ENCODE measurements around the gene CCDC34.

The CCDC34 gene

DNA sequence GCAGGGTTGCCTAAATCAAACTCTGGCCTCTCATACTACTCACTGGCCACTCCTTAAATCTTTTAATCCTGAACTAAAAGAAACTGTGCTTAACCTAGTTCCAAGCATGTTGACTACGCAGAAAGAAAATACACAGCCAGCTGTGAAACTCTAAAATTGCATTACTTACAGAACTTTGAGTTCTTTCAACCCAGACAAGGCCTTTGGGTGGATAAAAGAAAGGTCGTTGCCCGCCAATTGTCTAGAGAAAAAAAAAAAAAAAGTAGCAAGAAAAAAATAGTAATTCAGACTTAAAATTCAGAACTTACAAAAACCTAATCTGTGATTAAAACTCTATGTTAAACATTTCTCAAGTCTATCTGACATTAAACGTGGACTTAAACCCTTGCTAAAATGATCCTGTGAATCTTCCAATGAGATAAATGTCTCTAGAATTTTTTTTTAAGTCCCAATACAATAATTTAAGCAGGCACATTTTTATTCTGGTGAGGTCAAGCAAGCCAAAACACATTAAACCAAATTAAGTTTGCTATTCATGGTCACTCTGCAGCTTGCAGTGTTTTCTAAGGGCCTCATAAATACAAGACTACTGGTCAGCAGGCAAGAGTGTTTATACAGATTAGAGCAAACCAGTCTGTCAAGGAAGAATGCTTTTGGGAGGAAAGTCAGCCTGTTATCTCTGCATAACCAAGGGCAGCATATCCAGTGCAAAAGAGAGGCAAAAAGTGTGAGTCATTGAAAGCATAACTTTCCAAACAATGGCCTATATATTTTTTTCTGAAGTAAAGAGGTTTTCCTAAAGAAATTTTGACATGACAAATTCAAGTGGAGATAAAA lies 29.5 kb upstream of the CCDC34 start:
- DNase-seq (ENCODE audit: low read depth), result no peak

DNA sequence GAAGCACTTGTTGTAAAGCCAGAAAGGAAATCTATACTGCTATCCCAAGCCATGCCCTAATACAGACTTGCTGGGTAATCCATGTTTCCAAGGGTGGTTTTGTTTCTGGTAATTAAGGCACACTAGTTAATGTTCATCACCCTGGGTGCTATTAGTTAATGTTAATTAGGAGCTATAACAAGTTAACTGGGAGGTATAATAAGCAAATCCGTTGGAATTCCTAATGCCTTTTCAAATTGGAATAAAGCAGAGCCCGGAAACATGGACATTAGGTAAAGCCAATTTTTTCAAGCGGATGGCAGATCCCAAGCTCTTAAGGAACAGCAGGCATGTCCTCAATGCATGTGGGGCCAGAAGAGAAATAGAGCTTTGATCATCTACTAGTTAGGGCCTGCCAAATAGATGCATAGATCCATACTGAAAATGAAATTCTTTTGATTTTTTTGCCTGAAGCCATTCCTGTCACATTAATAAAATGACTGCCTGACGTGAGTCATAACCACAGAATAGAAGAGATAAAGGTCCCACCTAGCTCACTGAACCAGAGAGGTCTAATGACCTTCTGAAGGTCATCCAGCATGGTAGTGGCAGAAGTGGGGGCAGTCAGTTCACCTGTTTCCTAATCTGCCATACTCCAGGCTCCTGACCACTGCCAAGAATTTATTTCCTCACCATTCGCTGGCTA lies 28.5 kb upstream of the CCDC34 start:
- DNase-seq (ENCODE audit: low read depth), result no peak

DNA sequence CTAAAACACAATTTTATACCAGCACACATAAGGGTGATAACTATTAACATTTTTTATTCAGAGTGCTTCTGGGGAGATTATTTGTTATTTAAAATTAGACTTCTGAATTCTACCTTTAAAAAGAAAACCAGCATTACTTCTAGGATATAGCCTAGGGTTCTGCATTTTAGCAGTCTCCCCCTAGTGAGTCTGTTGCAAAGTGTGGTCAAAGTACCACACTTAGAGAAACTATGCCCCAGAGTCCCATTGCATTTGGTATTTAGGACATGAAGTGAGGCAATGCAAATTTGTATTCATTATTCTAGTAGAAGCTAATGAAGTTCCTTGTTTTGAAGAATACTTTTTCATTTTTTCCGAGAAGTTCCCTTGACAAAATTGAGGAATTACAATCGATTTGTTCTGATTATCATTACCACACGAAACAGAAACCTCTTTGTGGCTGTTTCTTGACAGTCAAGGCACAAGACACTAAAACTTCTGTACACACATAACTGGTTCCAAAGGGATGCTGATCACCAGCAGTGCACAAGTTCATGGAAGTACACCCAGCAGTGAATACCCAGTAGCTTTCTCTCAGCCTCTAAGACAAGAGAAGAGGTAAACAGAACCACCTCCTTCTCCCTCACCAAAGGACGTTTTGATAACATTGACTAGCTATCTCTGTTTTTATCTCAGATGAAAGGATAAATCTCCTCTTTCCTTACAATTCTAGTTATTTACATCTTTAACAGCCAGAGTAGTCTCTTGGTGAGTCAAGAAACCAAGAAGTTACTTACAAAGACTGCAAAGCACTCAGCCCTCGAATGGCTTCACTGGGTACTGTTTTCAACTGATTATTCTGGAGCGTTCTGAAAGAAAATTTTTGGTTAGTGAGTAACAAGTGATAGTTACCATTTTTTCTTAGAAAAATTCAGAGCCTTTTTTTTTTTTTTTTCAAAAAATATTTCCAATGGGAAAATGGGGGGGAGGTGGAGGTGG lies 27.6 kb upstream of the CCDC34 start:
- DNase-seq (ENCODE audit: low read depth), result no peak

DNA sequence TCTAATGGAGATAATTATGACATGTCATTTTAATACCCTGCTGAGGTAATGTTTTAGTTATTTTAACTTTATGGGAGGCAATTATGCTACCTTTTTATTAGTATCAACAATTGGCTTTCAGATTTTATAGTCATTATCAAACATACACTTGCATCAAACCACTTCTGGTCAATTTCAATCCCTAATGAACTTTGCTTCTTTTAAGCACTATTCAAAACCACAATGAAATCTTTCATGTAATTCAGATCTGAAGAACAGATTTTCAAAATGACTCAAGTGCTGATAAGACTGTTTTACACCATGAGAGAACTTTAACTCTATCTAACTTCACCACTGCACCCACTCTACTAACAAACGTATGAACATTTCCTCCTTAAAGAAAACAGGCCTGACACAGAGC lies 25.9 kb upstream of the CCDC34 start:
- no peak for DNase-seq (ENCODE audit: low read depth)

DNA sequence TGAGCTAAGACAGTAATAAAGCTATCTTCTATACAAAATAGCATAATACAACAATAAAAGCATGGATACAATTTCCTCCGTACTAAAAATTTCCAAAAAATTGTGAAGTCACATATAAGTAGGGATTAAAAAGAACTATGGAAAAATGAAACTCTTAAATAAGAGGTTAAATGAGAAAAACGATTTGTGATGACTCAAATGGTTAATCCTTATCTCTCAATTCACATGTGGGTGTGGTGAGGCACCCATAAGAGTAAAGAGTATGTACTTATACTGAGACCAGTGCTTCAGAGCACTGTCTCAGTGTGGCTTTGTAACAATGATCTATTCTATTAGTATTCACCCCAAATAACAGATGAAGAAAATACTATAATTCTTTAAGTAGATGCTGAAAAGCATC lies 25.0 kb upstream of the CCDC34 start:
- DNase-seq (ENCODE audit: low read depth), result no peak

DNA sequence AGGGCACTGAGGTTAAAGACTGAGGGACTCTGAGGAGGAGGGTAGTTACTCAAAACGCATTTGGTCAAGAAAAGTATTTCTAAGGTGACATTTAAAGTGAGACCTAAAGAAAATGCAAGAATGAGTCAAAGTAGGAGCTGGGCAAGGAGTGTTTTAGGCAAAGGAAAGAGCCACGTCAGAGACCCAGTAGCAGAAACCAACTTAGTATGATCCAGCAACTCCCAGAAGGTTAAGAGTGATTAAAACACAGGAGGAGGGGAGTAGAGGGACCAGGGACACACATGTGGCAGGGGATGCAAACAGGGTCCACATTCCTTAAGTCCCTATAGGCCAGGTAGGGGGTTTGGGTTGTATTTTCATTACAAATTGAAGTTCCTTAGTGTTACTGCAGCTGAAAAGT lies 24.3 kb upstream of the CCDC34 start:
- no peak for DNase-seq (ENCODE audit: low read depth)

DNA sequence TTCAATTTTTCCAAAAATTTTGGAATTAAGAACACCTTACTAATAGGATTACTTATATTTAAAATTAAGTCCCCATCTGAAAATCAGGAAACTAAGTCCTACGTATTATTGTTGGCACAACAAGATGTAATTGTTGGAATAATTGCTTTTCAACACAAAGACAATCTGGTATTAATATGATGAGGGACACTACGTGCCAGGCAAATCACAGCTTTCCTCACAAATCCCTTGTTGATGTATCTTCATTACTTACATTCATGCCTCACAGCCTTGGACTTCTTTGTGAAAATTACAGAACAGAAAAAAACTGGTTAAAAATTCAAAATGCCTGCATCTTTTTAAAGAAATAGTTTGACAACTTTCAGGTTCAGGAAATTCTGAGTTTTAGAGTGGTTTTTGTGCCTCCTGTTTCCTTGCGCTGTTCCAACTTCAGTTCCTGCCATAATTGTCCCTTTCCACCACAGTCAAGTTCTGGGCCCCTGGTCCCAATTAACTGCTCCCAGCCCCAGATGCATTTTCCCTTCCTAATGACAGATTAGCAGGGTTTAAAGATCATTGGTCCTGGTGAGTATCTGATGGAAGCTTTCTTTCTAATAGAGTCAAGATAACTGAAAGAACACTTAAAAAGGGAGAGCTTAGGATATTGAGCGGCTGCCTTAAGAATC lies 23.3 kb upstream of the CCDC34 start:
- DNase-seq (ENCODE audit: low read depth), result no peak

DNA sequence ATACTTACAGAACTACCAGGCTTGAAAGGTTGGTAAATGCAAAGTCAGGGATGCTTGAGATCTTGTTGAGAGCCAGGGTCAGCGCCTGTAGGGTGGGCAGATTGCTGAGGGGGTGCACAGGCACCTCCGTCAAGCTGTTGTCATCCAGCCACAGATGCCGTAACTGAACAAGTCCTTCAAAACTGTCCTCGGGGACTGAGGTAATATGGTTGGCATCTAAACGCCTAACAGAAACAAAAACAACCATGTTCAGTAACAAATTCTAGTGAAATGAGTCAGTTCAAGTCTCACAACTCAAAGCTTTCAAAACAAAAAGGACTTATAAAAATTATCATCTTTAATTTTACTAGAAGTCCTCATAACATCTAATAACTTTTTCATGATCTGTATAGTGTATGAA lies 22.2 kb upstream of the CCDC34 start:
- no peak for DNase-seq (ENCODE audit: low read depth)

DNA sequence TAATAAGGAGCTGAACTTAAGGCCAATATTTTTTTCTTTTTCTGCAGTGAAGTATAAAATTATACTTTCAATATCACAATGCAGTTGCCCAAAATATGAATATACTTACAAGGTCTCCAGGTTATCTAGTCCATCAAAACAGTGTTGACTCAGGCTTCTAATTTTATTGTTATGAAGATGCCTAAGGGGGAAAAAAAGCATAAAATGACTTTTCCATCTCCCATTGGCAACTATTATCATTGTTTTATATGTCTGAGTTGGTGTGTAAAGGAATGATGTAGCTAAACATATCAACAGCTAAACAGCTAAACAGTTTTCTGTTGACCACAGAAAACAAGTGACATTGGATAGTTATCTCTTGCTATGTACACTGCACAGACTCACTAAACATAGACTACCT lies 21.2 kb upstream of the CCDC34 start:
- no peak for DNase-seq (ENCODE audit: low read depth)

DNA sequence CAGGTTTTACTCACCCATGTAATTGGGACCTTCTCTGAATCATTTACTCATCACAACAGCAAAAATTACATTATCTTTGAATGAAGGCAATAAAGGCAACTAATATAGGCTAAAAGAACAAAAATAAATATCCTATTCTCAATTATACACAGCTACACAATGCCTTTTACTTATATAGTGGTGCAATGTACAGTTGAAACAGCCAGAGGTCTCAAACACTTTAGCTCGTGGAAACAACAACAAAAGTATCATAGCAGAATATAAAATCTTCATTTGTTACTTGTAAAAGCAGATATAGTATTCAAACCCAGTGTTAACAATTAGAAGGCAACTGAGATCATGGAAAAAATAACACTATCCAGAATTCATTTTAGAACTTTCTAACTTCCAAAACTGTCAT lies 20.6 kb upstream of the CCDC34 start:
- DNase-seq (ENCODE audit: low read depth), result no peak

DNA sequence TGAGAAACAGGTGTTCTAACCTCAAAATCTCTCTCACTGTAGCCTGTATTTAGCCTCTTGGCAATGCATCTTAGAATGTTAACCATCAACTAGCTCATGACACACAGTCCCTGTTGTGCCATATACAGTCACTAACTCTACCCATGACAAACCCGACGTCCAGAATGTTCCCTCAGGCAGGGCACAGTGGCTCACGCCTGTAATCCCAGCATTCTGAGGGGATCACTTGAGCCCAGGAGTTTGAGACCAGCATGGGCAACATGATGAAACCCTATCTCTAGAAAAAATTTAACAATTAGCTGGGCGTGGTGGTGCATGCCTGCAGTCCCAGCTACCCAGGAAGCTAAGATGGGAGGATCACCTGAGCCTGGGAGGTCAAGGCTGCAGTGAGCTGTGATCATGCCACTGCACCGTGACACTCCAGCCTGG lies 18.2 kb upstream of the CCDC34 start:
- no peak for DNase-seq (ENCODE audit: low read depth)

DNA sequence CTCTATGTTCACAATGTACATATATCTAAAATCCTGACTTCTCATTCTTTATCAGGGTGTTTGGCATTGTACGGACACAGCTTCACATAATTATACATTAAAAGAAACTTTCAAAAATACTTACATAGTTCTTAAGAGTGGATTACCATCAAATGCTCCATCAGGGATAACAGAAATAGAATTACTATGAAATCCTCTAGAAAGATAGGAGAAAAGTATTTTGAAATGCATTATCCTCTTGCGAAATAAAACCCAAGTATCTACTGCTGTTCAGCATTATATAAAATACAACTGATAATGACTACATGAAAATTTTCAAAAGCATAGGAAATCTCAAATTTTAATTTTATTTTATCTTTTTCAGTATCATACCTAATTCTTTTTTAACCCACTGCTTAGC lies 17.8 kb upstream of the CCDC34 start:
- DNase-seq (ENCODE audit: low read depth), result no peak

DNA sequence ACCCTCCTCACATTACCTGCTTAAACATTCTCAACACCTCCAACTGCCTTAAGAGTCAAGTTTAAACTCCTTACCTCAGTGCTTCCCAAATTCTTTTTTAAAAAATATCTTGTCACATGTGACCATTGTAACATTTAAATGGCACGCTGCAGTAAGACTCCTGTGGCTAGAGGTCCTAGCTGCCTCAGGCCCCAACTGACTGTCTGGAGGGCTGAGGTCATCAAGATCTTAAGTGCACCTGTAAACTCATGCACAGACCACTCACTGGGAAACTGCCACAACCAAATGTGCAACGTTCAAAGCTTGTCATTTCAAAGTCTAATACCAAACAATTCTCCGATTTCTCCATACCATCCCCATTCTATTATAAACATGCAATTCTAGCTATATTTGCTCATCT lies 16.4 kb upstream of the CCDC34 start:
- DNase-seq (ENCODE audit: low read depth), result no peak

DNA sequence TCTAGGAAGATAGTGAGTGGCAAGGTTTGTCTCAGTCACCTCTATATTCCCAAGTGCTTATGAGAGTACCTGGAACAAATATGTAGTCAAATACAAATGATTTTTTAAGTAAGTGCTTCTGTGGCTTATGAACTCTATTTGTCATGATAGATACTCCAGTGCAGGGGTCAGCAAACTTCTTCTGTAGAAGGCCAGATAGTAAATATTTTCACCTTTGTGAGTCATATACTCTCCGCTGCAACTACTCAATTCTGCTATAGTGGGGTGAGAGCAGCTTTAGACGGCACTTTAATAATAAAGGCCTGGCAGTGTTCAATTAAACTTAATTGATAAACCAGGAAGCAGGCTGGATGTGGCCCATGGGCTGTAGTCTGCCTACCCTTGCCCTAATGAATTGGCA lies 12.4 kb upstream of the CCDC34 start:
- no peak for DNase-seq (ENCODE audit: low read depth)

DNA sequence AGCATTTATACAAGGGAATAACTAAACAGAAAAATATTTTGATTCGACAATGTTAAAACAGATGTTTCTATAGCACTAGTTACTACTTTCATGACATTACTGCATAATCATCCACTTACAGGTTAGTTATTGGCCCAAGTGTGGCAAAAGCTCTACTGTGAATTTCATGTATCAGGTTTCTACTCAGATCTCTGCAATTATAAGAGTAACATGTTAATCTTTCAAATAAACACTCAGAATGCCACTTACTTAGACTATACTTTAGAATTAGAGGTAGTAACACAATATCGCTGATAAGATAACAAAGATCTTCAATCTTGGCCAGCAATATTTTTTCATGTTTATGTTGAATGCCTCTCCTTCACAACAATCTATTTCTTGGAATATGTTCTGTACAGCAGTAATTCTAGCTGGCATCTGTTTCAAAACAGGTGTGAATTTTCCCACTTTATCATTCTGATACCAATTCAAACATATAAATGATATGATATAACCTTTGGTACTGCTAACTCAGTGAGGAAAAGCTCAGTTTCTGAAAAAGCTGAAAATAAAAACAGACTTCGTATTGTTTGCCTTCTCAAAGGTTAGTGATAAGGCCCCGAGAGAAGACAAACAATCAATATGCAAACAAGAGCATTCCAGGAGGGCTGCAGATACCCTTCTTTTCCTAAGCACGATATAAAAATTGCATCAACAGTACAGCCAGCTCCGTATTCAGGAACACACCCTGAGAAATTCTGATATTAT lies 11.0 kb upstream of the CCDC34 start:
- DNase-seq (ENCODE audit: low read depth), result no peak

DNA sequence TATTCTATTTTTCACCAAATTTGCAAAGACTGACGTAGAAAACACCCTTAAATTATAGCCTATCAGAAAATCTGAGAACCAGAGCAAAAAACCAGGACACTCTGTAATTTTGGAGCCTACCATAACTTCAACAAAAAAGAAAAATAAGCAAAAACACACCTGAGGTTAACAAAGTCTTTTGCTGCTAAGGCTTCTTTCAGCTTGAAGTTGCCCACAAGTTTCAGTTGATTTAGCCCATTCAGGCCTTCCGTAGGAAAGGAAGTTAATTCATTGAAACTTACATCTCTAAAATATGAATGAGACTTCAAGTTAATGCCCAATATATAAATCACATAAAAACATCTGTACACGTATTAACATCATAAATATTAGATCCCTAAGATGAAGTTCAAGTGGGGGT lies 10.4 kb upstream of the CCDC34 start:
- DNase-seq (ENCODE audit: low read depth), result no peak

DNA sequence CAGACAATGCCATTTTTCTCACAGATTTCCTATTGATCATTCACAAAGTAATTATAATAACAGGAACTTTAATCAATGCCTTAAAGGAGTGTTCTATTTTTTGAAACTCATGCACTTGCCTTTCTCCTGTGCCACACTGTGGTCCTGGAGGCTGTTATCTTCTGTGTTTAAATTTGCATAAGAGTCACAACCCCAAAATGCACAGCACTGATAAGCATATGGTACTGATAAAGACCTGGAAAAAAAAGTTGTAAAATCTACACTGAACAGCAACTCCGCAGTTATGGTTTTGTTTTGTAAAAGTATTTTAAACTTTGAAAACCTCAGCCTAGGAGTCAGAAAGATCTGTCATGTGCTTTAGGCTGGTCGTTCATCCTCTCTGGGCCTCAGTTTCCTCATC lies 9.1 kb upstream of the CCDC34 start:
- DNase-seq (ENCODE audit: low read depth), result no peak

DNA sequence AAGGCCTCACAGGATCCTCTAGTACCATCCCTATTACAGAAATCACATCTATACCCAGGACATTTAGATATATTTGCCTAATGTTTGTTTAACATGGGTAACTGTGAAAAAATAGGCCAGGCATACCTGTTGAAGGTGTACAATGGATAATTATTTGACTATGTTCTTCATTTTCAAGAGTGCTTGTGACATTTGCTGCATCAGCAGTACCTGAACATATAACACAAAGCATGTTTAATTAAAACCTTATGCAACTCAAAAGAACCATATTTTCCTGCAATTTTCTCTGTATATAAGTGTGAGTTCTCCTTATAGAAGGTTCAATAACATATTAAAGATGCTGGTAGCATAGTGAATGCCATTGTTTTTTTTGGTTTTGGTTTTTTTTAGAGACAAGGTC lies 8.5 kb upstream of the CCDC34 start:
- DNase-seq (ENCODE audit: low read depth), result no peak

DNA sequence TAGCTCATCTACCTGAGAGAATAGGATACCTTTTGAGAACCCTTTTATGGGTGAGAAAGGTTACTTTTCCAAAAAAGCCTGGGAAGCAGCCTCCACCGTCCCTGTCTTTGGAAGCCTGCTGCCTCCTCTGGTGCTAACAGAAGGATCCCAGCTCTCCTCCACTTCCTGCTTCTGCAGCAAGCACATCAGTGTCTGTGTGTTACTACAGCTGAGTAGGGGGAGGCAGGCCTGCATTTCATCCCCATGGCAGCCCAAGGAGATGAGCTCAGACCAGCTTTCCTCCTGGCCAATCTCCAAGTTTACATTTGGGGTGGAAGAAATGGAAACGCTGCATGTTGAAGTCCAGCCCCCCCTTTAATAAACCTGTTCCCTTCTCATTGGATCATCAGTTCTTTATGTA lies 7.4 kb upstream of the CCDC34 start:
- no peak for DNase-seq (ENCODE audit: low read depth)

DNA sequence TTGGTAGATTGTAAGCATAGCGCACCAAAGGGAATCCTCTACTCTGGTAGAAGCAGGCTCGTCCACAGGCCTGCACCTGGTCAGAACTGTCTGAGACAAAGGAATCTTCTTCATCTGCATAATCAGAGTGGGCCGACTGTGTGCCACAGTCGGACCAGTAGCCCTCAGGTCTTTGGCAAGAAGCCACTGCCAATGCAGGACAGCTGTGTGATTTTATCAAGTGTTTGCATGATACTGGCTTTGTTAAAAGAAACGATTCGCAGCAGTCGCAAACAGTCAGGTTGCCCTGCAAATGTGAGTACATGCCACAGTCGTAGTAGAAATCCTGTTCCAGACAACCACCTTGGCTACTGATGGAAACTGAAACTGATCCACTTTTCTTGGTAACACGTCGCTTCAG lies 4.9 kb upstream of the CCDC34 start:
- no peak for DNase-seq (ENCODE audit: low read depth)

DNA sequence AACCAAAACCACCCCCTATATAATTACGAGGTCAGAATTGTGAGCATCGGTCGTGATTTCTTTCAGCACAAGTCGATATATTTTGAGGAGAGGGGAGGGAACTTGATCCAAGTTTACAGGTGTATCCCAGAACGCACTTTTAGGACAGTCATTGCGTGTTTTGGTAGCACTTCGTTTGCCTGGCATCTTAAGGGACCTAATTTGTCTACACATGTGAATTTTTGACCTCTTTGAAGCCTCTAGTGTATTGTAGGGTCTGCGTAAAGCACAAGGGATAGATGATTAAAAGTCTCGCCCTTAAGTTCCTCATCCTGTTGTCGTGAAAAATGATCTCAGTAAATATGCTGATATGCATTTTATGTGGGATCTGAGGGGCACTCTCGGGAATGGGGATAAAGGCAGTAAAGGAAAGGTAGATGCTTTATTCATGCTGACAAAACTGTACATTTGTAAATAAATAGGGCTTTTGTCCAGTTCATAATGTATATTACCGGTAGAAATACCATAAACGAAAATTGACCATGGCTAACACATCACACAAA lies 632 bp upstream of the CCDC34 start:
- DNase-seq (ENCODE audit: low read depth), result no peak

Data from stimulated activated CD8-positive, alpha-beta memory T cell treated with anti-CD3 and anti-CD28 coated beads, Interleukin-12 subunit alpha, Interleukin-12 subunit beta, amount 100 ng/mL, for 4 hours (primary cell).